ENCODE data around the gene RBM6. TPM values are rescaled to one million over a fixed set of nuclear protein-coding genes. Genes with fewer than 3 reads are reported as not detected.
A peak's percentile ranks its signal among the peaks of the same experiment; 100 is the strongest.

The RBM6 gene
- total and polyA plus RNA-seq, 2 of the 4 experiments (the other 2 are of a cell fraction): 38.5 to 64.6 TPM

DNA sequence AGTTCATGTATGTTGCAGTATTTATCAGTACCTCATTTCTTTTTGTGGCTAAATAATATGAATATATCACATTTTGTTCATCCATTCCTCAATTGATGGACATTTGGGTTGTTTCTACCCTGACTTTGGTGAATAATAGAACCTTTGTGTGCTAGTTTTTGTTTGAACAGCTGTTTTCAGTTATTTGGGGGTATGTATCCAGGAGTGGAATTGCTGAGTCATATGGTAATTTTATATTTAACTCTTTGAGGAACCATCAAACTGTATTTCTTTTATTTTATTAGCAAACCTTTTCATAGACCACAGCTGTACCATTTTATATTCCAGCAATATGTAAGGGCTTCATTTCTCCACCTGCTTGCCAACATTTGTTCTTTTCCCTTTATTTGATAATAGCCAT lies 110.4 kb downstream of the RBM6 start:
- DNase-seq (peak; percentile 83), ATAC-seq (ENCODE audit: low read depth) (peak; percentile 77)
- no peak for TF ChIP-seq RAD21 (IDR thresholded peaks at IDR 0.05; ENCODE audit: low read length)
- TF ChIP-seq RFX5 (IDR thresholded peaks at IDR 0.05; ENCODE audit: low read depth, low read length): no peak
- no peak for TF ChIP-seq CEBPB (IDR thresholded peaks at IDR 0.05; ENCODE audit: low read depth, low read length)
- peak; percentile 58; the same call in 1 of the 2 replicates for TF ChIP-seq FOS (IDR thresholded peaks at IDR 0.05; ENCODE audit: low read depth, low read length)
- TF ChIP-seq ELK1 (IDR thresholded peaks at IDR 0.05; ENCODE audit: borderline replicate concordance, low read depth, low read length): no peak
- TF ChIP-seq POLR2A (IDR thresholded peaks at IDR 0.05; ENCODE audit: low read depth, low read length): no peak
- TF ChIP-seq MAZ (IDR thresholded peaks at IDR 0.05; ENCODE audit: borderline replicate concordance, low read depth, low read length): peak; percentile 45
- peak; percentile 96 for TF ChIP-seq NFE2L2 (IDR thresholded peaks at IDR 0.05; ENCODE audit: low read depth, low read length)
- TF ChIP-seq, protein P1, sequence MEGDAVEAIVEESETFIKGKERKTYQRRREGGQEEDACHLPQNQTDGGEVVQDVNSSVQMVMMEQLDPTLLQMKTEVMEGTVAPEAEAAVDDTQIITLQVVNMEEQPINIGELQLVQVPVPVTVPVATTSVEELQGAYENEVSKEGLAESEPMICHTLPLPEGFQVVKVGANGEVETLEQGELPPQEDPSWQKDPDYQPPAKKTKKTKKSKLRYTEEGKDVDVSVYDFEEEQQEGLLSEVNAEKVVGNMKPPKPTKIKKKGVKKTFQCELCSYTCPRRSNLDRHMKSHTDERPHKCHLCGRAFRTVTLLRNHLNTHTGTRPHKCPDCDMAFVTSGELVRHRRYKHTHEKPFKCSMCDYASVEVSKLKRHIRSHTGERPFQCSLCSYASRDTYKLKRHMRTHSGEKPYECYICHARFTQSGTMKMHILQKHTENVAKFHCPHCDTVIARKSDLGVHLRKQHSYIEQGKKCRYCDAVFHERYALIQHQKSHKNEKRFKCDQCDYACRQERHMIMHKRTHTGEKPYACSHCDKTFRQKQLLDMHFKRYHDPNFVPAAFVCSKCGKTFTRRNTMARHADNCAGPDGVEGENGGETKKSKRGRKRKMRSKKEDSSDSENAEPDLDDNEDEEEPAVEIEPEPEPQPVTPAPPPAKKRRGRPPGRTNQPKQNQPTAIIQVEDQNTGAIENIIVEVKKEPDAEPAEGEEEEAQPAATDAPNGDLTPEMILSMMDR (conservative IDR thresholded peaks at IDR 0.05; ENCODE audit: low read depth, low read length): no peak
- TF ChIP-seq RCOR1 (IDR thresholded peaks at IDR 0.05; ENCODE audit: insufficient replicate concordance, low read length): no peak
- TF ChIP-seq MAFK (IDR thresholded peaks at IDR 0.05; ENCODE audit: low read depth, low read length): peak; percentile 86
- Histone ChIP-seq H2AK9ac (replicated peaks; ENCODE audit: low read depth, low read length, poor library complexity) (no peak overlapping the region), H3K9ac (ENCODE audit: low read depth, low read length) (no peak overlapping the region), H3K4me2 (ENCODE audit: low read depth, low read length) (peak overlapping the region; percentile 39; the same call in 1 of the 2 replicates), H3K4ac (ENCODE audit: low read depth, low read length) (no peak overlapping the region; the same call in 1 of the 2 replicates), H3K27ac (ENCODE audit: insufficient read depth, low read length) (no peak overlapping the region), H2BK15ac (ENCODE audit: low read depth, low read length) (no peak overlapping the region), H3K23ac (ENCODE audit: low read depth, low read length) (no peak overlapping the region), H2AK5ac (ENCODE audit: low read depth, low read length) (no peak overlapping the region), H4K8ac (ENCODE audit: low read depth in 2 of 2, low read length in 2 of 2) (peak overlapping the region in 1 of 2 experiments; percentile 60; a peak in 1 of 4 replicates), H3K9me3 (ENCODE audit: control insufficient read depth, insufficient read depth, low read length) (no peaks in the 10 kb centered on the region), H3K36me3 (ENCODE audit: control insufficient read depth, insufficient read depth, low read length) (peaks cover 29% of the 10 kb centered on the region), H2BK5ac (ENCODE audit: low read depth, low read length, poor library complexity, severe bottlenecking) (peak overlapping the region; percentile 78), H2BK120ac (ENCODE audit: low read depth, low read length) (no peak overlapping the region), H3K4me1 (ENCODE audit: control insufficient read depth, insufficient read depth, low read length) (peaks cover 7% of the 10 kb centered on the region), H3K27me3 (ENCODE audit: control insufficient read depth, insufficient read depth, low read length) (no peaks in the 10 kb centered on the region), H4K5ac (ENCODE audit: low read depth, low read length) (no peak overlapping the region; the same call in 1 of the 2 replicates), H2AFZ (replicated peaks; ENCODE audit: low read length, poor library complexity) (no peak overlapping the region), H2BK20ac (ENCODE audit: low read depth, low read length) (no peak overlapping the region), H3K56ac (ENCODE audit: extremely low read depth, insufficient read depth, low read length) (no peak overlapping the region), H4K91ac (ENCODE audit: insufficient read depth, low read depth, low read length) (no peak overlapping the region), H3K18ac (ENCODE audit: low read depth, low read length) (no peak overlapping the region; the same call in 1 of the 2 replicates), H3K9me1 (ENCODE audit: insufficient read depth, low read length) (peaks cover 8% of the 10 kb centered on the region), H3K14ac (replicated peaks; ENCODE audit: low read depth, low read length) (no peak overlapping the region), H3K79me1 (ENCODE audit: low read depth in 1 of 2, low read length in 2 of 2) (peaks cover 17 to 37% of the 10 kb centered on the region in 2 experiments), H4K20me1 (ENCODE audit: insufficient read depth, low read length) (no peaks in the 10 kb centered on the region), H3K4me3 (ENCODE audit: insufficient read depth, low read depth, low read length) (no peak overlapping the region)
- BruUV-seq (replicated peaks): no TSS peak
- ChIA-PET CTCF (no interaction called here), POLR2A (ENCODE audit: unreplicated experiment) (no interaction called here)
- dilution Hi-C loops (cut with HindIII; ENCODE audit: low sequenced_read_pairs, unreplicated experiment) (no loop called here), intact Hi-C loops (cut with micrococcal nuclease) (no loop called here), in situ Hi-C loops (cut with MboI; ENCODE audit: low sequenced_read_pairs) (no loop called here)
